ENCODE measurements around the gene PSME2.

The PSME2 gene

GRCh38 chr14:24179961-24180796 is 33.8 kb upstream of the PSME2 start:
- in situ Hi-C loops (cut with MboI; ENCODE audit: low sequenced_read_pairs) = no loop called here

GRCh38 chr14:24179294-24179960 is 33.0 kb upstream of the PSME2 start:
- in situ Hi-C loops (cut with MboI; ENCODE audit: low sequenced_read_pairs) = no loop called here

- in situ Hi-C loops (cut with MboI; ENCODE audit: low sequenced_read_pairs) = no loop called here
Measured at GRCh38 chr14:24178399-24179178, 32.2 kb upstream of the PSME2 start.

- in situ Hi-C loops (cut with MboI; ENCODE audit: low sequenced_read_pairs) = no loop called here
Measured at GRCh38 chr14:24177891-24178290, 31.5 kb upstream of the PSME2 start.

- in situ Hi-C loops (cut with MboI; ENCODE audit: low sequenced_read_pairs) = no loop called here
Measured at GRCh38 chr14:24177041-24177825, 30.8 kb upstream of the PSME2 start.

GRCh38 chr14:24176599-24176998 is 30.2 kb upstream of the PSME2 start:
- in situ Hi-C loops (cut with MboI; ENCODE audit: low sequenced_read_pairs) = no loop called here

- in situ Hi-C loops (cut with MboI; ENCODE audit: low sequenced_read_pairs) = no loop called here
Measured at GRCh38 chr14:24172871-24173281, 26.5 kb upstream of the PSME2 start.

- in situ Hi-C loops (cut with MboI; ENCODE audit: low sequenced_read_pairs) = no loop called here
Measured at GRCh38 chr14:24172261-24172860, 26.0 kb upstream of the PSME2 start.

GRCh38 chr14:24171422-24172260 is 25.2 kb upstream of the PSME2 start, which contains the start of gene REC8:
Gene REC8 (plus strand): TSS chr14:24172080. CDS start chr14:24172553, 473 bp downstream.
- in situ Hi-C loops (cut with MboI; ENCODE audit: low sequenced_read_pairs) = no loop called here

- in situ Hi-C loops (cut with MboI; ENCODE audit: low sequenced_read_pairs) = no loop called here
Measured at GRCh38 chr14:24167469-24168114, 21.2 kb upstream of the PSME2 start.

GRCh38 chr14:24165785-24166184 is 19.4 kb upstream of the PSME2 start:
- in situ Hi-C loops (cut with MboI; ENCODE audit: low sequenced_read_pairs) = no loop called here

- in situ Hi-C loops (cut with MboI; ENCODE audit: low sequenced_read_pairs) = no loop called here
Measured at GRCh38 chr14:24164518-24164991, 18.1 kb upstream of the PSME2 start.

- in situ Hi-C loops (cut with MboI; ENCODE audit: low sequenced_read_pairs) = no loop called here
Measured at GRCh38 chr14:24162093-24162492, 15.7 kb upstream of the PSME2 start.

GRCh38 chr14:24160850-24161804 is 14.7 kb upstream of the PSME2 start, which contains the start of gene IRF9:
Gene IRF9 (plus strand): TSS chr14:24161265. CDS start chr14:24162145, 880 bp downstream.
- in situ Hi-C loops (cut with MboI; ENCODE audit: low sequenced_read_pairs) = no loop called here

- in situ Hi-C loops (cut with MboI; ENCODE audit: low sequenced_read_pairs) = no loop called here
Measured at GRCh38 chr14:24160499-24160849, 14.1 kb upstream of the PSME2 start.

GRCh38 chr14:24159777-24160498 is 13.5 kb upstream of the PSME2 start:
- in situ Hi-C loops (cut with MboI; ENCODE audit: low sequenced_read_pairs) = no loop called here

GRCh38 chr14:24157331-24157730 is 10.9 kb upstream of the PSME2 start:
- in situ Hi-C loops (cut with MboI; ENCODE audit: low sequenced_read_pairs) = no loop called here
